ENCODE measurements around the gene TBCCD1.

- TF ChIP-seq SMC3 (conservative IDR thresholded peaks at IDR 0.05; ENCODE audit: poor library complexity) (no peak), CTCF (IDR thresholded peaks at IDR 0.05; ENCODE audit: poor library complexity, severe bottlenecking) (no peak), RAD21 (conservative IDR thresholded peaks at IDR 0.05) (no peak), EZH2 (IDR thresholded peaks at IDR 0.05; ENCODE audit: borderline replicate concordance, insufficient read depth, low read length, poor library complexity, severe bottlenecking) (no peak), TAF1 (IDR thresholded peaks at IDR 0.05; ENCODE audit: low read depth) (no peak)
- TF ChIP-seq, protein P1, sequence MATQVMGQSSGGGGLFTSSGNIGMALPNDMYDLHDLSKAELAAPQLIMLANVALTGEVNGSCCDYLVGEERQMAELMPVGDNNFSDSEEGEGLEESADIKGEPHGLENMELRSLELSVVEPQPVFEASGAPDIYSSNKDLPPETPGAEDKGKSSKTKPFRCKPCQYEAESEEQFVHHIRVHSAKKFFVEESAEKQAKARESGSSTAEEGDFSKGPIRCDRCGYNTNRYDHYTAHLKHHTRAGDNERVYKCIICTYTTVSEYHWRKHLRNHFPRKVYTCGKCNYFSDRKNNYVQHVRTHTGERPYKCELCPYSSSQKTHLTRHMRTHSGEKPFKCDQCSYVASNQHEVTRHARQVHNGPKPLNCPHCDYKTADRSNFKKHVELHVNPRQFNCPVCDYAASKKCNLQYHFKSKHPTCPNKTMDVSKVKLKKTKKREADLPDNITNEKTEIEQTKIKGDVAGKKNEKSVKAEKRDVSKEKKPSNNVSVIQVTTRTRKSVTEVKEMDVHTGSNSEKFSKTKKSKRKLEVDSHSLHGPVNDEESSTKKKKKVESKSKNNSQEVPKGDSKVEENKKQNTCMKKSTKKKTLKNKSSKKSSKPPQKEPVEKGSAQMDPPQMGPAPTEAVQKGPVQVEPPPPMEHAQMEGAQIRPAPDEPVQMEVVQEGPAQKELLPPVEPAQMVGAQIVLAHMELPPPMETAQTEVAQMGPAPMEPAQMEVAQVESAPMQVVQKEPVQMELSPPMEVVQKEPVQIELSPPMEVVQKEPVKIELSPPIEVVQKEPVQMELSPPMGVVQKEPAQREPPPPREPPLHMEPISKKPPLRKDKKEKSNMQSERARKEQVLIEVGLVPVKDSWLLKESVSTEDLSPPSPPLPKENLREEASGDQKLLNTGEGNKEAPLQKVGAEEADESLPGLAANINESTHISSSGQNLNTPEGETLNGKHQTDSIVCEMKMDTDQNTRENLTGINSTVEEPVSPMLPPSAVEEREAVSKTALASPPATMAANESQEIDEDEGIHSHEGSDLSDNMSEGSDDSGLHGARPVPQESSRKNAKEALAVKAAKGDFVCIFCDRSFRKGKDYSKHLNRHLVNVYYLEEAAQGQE (IDR thresholded peaks at IDR 0.05; ENCODE audit: borderline replicate concordance) = no peak
Measured at GRCh38 chr3:186590580-186591295, 23.6 kb upstream of the TBCCD1 start.

All from neural cell (in vitro differentiated cells).